Brain microvascular endothelial cell (primary cell): ENCODE results near the gene NRBF2.
"Not testable (repeated sequence)": the region's sequence is repeated elsewhere in the genome, so short reads cannot be mapped to it uniquely, and the experiment has no call there.

Experiments
- DNase-seq: peaks from one replicate; pipeline ENCODE4 v3.0.0-alpha.2; 2020
- H3K27ac ChIP-seq: fragments of 250-450 bp; sonication (Bioruptor Pico); 2 replicates; pipeline ENCODE4 v1.5.1; 2020; ENCODE audit warnings: mild to moderate bottlenecking, moderate library complexity
- H3K27me3 ChIP-seq: fragments of 250-450 bp; sonication (Bioruptor Pico); replicated peaks from 2 replicates; pipeline ENCODE4 v1.5.1; 2020; ENCODE audit warnings: mild to moderate bottlenecking
- H3K36me3 ChIP-seq: fragments of 250-450 bp; sonication (Bioruptor Pico); replicated peaks from 2 replicates; pipeline ENCODE4 v1.5.1; 2020; ENCODE audit warnings: mild to moderate bottlenecking
- H3K4me3 ChIP-seq: 2 replicates; pipeline ENCODE4 v1.5.1; 2011; ENCODE audit warnings: low read depth, mild to moderate bottlenecking, control low read depth, low read length, moderate library complexity
- in situ Hi-C: cut with HindIII; loops from 2 replicates; pipeline ENCODE4 v1.10.0; 2017; ENCODE audit warnings: low sequenced_read_pairs, low pct_ligation_motif_present
- TF ChIP-seq, protein P1 (sequence below): IDR thresholded peaks from 2 replicates; pipeline ENCODE4 v1.5.1; 2011; ENCODE audit warnings: low read depth, mild to moderate bottlenecking, moderate library complexity, low read length, control low read depth, inconsistent platforms; ENCODE audit errors: missing control alignments

NRBF2 gene

GRCh38 chr10:63094881-63095280 is 38.2 kb upstream of the NRBF2 start:
- no peak for DNase-seq
- H3K27me3 ChIP-seq: no peaks in the 10 kb centered on the region
- H3K36me3 ChIP-seq: no peaks in the 10 kb centered on the region
- H3K4me3 ChIP-seq: no peak overlapping the region
- in situ Hi-C loops: no loop called here
- H3K27ac ChIP-seq: no peak overlapping the region
- TF ChIP-seq, protein P1, sequence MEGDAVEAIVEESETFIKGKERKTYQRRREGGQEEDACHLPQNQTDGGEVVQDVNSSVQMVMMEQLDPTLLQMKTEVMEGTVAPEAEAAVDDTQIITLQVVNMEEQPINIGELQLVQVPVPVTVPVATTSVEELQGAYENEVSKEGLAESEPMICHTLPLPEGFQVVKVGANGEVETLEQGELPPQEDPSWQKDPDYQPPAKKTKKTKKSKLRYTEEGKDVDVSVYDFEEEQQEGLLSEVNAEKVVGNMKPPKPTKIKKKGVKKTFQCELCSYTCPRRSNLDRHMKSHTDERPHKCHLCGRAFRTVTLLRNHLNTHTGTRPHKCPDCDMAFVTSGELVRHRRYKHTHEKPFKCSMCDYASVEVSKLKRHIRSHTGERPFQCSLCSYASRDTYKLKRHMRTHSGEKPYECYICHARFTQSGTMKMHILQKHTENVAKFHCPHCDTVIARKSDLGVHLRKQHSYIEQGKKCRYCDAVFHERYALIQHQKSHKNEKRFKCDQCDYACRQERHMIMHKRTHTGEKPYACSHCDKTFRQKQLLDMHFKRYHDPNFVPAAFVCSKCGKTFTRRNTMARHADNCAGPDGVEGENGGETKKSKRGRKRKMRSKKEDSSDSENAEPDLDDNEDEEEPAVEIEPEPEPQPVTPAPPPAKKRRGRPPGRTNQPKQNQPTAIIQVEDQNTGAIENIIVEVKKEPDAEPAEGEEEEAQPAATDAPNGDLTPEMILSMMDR: no peak

DNA sequence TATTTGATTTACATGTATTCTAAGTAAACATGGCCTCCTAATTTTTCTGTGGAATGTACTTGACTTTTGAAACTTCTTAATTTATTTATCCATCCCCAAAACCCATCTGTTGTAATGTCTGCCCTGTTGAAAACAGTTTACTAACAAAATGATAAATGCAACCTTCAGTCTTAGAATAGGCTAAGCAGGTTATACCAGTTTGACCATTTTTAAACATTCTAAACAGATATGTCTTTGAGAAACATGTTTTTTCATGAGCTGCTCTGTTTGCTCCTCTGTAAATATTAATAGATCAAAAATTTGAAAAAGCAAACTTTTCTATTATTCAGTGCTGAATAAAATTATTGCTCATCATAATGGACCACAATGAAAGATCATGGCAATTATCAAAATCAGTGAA is 33.4 kb upstream of the NRBF2 start:
- Histone ChIP-seq H3K27ac (no peak overlapping the region), H3K36me3 (no peaks in the 10 kb centered on the region), H3K4me3 (no peak overlapping the region), H3K27me3 (no peaks in the 10 kb centered on the region)
- in situ Hi-C loops: loop anchor here (25.0 kb wide), 1 partner anchor 512 kb away; no protein-coding TSS in a partner anchor
- TF ChIP-seq, protein P1: no peak
- DNase-seq: no peak

DNA sequence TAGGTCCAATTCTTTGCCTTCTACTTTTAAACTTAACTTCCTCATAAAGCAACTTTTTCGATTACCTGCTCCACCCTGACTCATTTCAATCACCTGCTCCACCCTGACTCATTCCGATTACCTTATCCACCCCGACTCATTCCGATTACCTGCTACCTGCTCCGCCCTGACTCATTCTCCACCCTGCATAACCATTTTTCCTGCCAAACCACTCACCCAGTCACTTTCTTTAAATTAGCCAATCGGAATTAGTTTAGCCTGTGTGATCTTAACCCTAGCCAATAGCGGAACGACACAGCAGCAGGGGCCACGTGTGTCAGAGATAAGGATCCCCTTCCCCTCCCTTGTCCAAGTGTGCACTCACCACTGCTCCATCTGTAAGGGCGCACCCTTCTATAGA is 32.0 kb upstream of the NRBF2 start:
- not testable (repeated sequence) for H3K4me3 ChIP-seq, H3K27ac ChIP-seq, H3K27me3 ChIP-seq, H3K36me3 ChIP-seq, DNase-seq
- in situ Hi-C loops: loop anchor here (25.0 kb wide), 1 partner anchor 514 kb away; no protein-coding TSS in a partner anchor

- H3K36me3 ChIP-seq, H3K27ac ChIP-seq, H3K27me3 ChIP-seq, DNase-seq, H3K4me3 ChIP-seq: not testable (repeated sequence)
- in situ Hi-C loops: loop anchor here (25.0 kb wide), 1 partner anchor 515 kb away; no protein-coding TSS in a partner anchor
These were observed 30.7 kb upstream of the NRBF2 start for GRCh38 chr10:63102279-63102883.

- H3K27me3 ChIP-seq, H3K36me3 ChIP-seq, H3K4me3 ChIP-seq, H3K27ac ChIP-seq, DNase-seq: not testable (repeated sequence)
- in situ Hi-C loops: loop anchor here (25.0 kb wide), 1 partner anchor 516 kb away; no protein-coding TSS in a partner anchor
These were observed 29.9 kb upstream of the NRBF2 start for GRCh38 chr10:63103178-63103577.

DNA sequence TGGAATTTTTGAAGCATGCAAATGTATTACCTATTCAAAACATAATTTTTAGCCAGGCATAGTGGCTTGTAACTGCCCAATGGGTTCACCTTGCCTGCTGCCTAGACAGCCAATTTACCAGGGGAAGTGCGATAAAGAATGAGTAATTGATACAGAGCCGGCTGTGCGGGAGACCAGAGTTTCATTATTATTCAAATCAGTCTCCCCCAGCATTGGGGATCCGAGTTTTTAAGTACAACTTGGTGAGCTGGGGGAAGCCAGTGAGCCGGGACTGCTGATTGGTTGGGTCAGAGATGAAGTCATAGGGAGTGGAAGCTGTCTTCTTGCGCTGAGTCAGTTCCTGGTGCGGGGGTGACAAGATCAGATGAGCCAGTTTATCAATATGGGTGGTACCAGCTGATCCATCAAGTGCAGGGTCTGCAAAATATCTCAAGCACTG is 29.1 kb upstream of the NRBF2 start:
- Histone ChIP-seq H3K4me3 (no peak overlapping the region), H3K27me3 (no peaks in the 10 kb centered on the region), H3K36me3 (no peaks in the 10 kb centered on the region), H3K27ac (no peak overlapping the region)
- in situ Hi-C loops: loop anchor here (25.0 kb wide), 1 partner anchor 517 kb away; no protein-coding TSS in a partner anchor
- DNase-seq: no peak
- TF ChIP-seq, protein P1: no peak

GRCh38 chr10:63105225-63106110 is 27.7 kb upstream of the NRBF2 start:
- DNase-seq: no peak
- in situ Hi-C loops: loop anchor here (25.0 kb wide), 1 partner anchor 518 kb away; no protein-coding TSS in a partner anchor
- no peak overlapping the region for H3K4me3 ChIP-seq
- H3K27me3 ChIP-seq: no peaks in the 10 kb centered on the region
- peak overlapping the region; percentile 61 for H3K27ac ChIP-seq
- H3K36me3 ChIP-seq: no peaks in the 10 kb centered on the region
- TF ChIP-seq, protein P1: no peak
